MM.1S (cell line): ENCODE data around the gene SLC25A24.
"Not testable (repeated sequence)": the region's sequence is repeated elsewhere in the genome, so short reads cannot be mapped to it uniquely, and the experiment has no call there.

Experiments used
- DNase-seq: peaks from one replicate; pipeline ENCODE4 v3.0.0-alpha.2; 2015
- H2AFZ ChIP-seq: fragments of 300-600 bp; sonication (generic); 2 replicates; pipeline ENCODE4 v1.6.0; 2016; ENCODE audit warnings: antibody characterized with exemption, low read length
- H3F3A ChIP-seq: fragments of 300-600 bp; sonication (generic); 2 replicates; pipeline ENCODE4 v1.6.1; 2016; ENCODE audit warnings: mild to moderate bottlenecking, antibody characterized with exemption, low read length, moderate library complexity, mixed read lengths; ENCODE audit not compliant: insufficient read depth
- H3K27ac ChIP-seq: fragments of 300-600 bp; sonication (generic); 2 replicates; pipeline ENCODE4 v1.5.1; 2016; ENCODE audit warnings: mild to moderate bottlenecking, low read length
- H3K27me3 ChIP-seq: fragments of 300-600 bp; sonication (generic); replicated peaks from 2 replicates; pipeline ENCODE4 v1.6.0; 2016; ENCODE audit warnings: low read length; ENCODE audit not compliant: insufficient read depth
- H3K36me3 ChIP-seq: fragments of 300-600 bp; sonication (generic); replicated peaks from 2 replicates; pipeline ENCODE4 v1.6.1; 2016; ENCODE audit warnings: mild to moderate bottlenecking, low read length, mixed read lengths; ENCODE audit not compliant: insufficient read depth
- H3K4me1 ChIP-seq: fragments of 300-600 bp; sonication (generic); 2 replicates; pipeline ENCODE4 v1.6.1; 2016; ENCODE audit warnings: low read length, mixed read lengths
- H3K4me2 ChIP-seq: fragments of 300-600 bp; sonication (generic); 2 replicates; pipeline ENCODE4 v1.6.0; 2016; ENCODE audit warnings: low read depth, low read length
- H3K4me3 ChIP-seq: fragments of 300-600 bp; sonication (generic); 2 replicates; pipeline ENCODE4 v1.5.1; 2016; ENCODE audit warnings: low read length, mixed read lengths
- H3K79me2 ChIP-seq: fragments of 300-600 bp; sonication (generic); 2 replicates; pipeline ENCODE4 v1.6.1; 2016; ENCODE audit warnings: mixed run types, low read length, mixed read lengths
- H3K9ac ChIP-seq: fragments of 300-600 bp; sonication (generic); 2 replicates; pipeline ENCODE4 v1.6.1; 2016; ENCODE audit warnings: low read length, mixed read lengths
- H3K9me2 ChIP-seq: fragments of 300-600 bp; sonication (generic); replicated peaks from 2 replicates; pipeline ENCODE4 v1.6.1; 2016; ENCODE audit warnings: mild to moderate bottlenecking, low read length, mixed read lengths; ENCODE audit not compliant: insufficient read depth
- H3K9me3 ChIP-seq: fragments of 300-600 bp; sonication (generic); replicated peaks from 2 replicates; pipeline ENCODE4 v1.6.1; 2016; ENCODE audit warnings: mild to moderate bottlenecking, low read length, mixed read lengths; ENCODE audit not compliant: insufficient read depth
- H4K20me1 ChIP-seq: fragments of 300-600 bp; sonication (generic); 2 replicates; pipeline ENCODE4 v1.6.1; 2016; ENCODE audit warnings: mild to moderate bottlenecking, low read length, moderate library complexity, mixed read lengths; ENCODE audit not compliant: insufficient read depth
- EZH2 ChIP-seq: fragments of 300-600 bp; sonication (generic); optimal IDR thresholded peaks from 2 replicates; pipeline ENCODE3; 2017; ENCODE audit warnings: low read depth, mild to moderate bottlenecking, antibody characterized with exemption, low read length, mixed read lengths
- EZH2phosphoT487 ChIP-seq: fragments of 300-600 bp; sonication (generic); IDR thresholded peaks from 2 replicates; pipeline ENCODE4 v1.6.1; 2018; ENCODE audit warnings: antibody characterized with exemption, low read length
- TF ChIP-seq, protein P1 (sequence below): fragments of 300-600 bp; sonication (generic); IDR thresholded peaks from 2 replicates; pipeline ENCODE4 v1.5.1; 2016; ENCODE audit warnings: antibody characterized with exemption, low read length, mixed read lengths

SLC25A24 gene

DNA sequence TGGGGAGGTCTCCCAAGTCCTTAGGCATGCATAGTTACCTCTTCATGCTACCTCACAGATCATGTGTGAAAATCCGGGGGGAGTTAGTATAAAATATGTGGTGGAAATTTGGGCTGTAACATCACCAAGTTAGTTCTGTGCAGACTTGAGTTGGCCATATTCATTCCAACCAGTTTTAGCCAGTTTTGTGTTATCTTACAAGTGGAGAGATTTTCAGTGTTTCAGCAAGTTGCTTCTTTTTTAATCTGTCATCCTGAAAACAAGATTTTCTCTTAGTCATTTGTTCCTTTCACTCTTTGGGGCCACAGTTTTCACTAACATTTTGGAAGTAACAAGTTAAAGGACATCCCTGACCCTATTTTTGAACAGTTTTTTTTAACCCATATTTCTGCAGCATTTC lies 11.3 kb downstream of the SLC25A24 start:
- no peaks in the 10 kb centered on the region for H3K27me3 ChIP-seq
- no peak for DNase-seq
- H3K4me2 ChIP-seq, result no peak overlapping the region
- H3F3A ChIP-seq, result no peaks in the 10 kb centered on the region
- no peaks in the 10 kb centered on the region for H4K20me1 ChIP-seq
- no peaks in the 10 kb centered on the region for H3K79me2 ChIP-seq
- H3K9ac ChIP-seq, result no peak overlapping the region
- H3K27ac ChIP-seq, result no peak overlapping the region
- TF ChIP-seq, protein P1, sequence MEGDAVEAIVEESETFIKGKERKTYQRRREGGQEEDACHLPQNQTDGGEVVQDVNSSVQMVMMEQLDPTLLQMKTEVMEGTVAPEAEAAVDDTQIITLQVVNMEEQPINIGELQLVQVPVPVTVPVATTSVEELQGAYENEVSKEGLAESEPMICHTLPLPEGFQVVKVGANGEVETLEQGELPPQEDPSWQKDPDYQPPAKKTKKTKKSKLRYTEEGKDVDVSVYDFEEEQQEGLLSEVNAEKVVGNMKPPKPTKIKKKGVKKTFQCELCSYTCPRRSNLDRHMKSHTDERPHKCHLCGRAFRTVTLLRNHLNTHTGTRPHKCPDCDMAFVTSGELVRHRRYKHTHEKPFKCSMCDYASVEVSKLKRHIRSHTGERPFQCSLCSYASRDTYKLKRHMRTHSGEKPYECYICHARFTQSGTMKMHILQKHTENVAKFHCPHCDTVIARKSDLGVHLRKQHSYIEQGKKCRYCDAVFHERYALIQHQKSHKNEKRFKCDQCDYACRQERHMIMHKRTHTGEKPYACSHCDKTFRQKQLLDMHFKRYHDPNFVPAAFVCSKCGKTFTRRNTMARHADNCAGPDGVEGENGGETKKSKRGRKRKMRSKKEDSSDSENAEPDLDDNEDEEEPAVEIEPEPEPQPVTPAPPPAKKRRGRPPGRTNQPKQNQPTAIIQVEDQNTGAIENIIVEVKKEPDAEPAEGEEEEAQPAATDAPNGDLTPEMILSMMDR, result no peak
- TF ChIP-seq EZH2 (no peak), EZH2phosphoT487 (no peak)
- H3K9me3 ChIP-seq, result no peaks in the 10 kb centered on the region
- no peaks in the 10 kb centered on the region for H3K9me2 ChIP-seq
- peaks cover under 1% of the 10 kb centered on the region; the same call in 1 of the 2 replicates for H3K4me1 ChIP-seq
- H2AFZ ChIP-seq, result no peak overlapping the region
- H3K36me3 ChIP-seq, result no peaks in the 10 kb centered on the region
- H3K4me3 ChIP-seq, result no peak overlapping the region

DNA sequence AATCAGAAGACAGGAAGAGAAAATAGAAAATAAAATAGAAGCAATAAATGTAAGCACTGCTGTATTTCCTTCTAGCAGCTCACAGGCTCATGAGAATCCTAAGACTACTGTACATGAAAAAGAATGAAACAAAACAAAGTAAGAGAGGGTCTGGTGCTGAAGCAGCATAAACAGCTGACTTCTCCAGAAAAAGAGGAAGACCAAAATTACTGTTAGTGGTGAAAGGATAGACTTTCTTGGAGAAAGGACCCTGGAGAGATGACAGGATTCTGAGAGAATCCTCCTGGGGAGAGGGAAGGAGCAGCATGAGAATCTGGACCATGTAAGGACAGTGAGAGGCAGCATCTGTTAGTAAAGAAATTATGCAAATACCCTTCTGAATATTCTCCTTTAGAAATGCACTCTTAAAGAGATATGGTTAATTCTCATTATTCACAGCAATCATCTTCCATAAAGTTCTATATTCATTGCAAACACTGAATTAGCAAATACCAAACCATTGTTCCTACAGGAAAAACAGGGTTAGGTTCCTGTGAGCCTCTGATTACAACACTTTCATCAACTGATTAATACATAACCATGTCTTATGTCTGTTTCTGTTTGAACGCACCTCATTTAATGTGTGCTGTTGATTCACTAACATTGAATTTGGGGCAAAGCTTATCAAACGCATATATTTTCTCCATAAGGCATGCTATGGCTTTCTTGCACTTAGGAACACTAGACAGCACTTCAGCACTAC lies 17.0 kb downstream of the SLC25A24 start:
- DNase-seq, result no peak
- H3K9me3 ChIP-seq, result no peaks in the 10 kb centered on the region
- no peaks in the 10 kb centered on the region for H3K27me3 ChIP-seq
- H3K36me3 ChIP-seq, result no peaks in the 10 kb centered on the region
- H3F3A ChIP-seq, result peaks cover 17% of the 10 kb centered on the region
- H3K4me3 ChIP-seq, result peak overlapping the region; percentile 7; the same call in 1 of the 2 replicates
- H3K9ac ChIP-seq, result peak overlapping the region; percentile 37; the same call in 1 of the 2 replicates
- TF ChIP-seq, protein P1, result no peak
- TF ChIP-seq EZH2phosphoT487 (no peak), EZH2 (no peak)
- H4K20me1 ChIP-seq, result no peaks in the 10 kb centered on the region
- H3K9me2 ChIP-seq, result no peaks in the 10 kb centered on the region
- H2AFZ ChIP-seq, result no peak overlapping the region
- H3K4me1 ChIP-seq, result peaks cover 23% of the 10 kb centered on the region
- peak overlapping the region; percentile 85 for H3K27ac ChIP-seq
- H3K4me2 ChIP-seq, result peak overlapping the region; percentile 58
- peaks cover 2% of the 10 kb centered on the region; the same call in 1 of the 2 replicates for H3K79me2 ChIP-seq

DNA sequence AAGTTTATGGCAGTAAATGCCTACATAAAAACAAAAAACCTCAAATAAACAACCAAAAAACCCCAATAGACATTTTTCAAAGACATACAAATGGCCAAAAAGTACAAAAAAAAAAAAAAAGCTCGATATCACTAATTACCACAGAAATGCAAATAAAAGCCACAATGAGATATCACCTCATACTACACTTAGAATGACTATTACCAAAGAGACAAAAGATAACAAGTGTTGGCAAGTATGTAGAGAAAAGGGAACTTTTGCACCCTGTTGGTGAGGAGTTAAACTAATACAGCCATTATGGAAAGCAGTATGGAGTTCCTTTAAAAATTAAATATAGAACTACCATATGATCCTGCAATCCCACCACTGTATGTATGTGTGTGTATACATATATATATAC lies 21.1 kb downstream of the SLC25A24 start:
- Histone ChIP-seq H3K4me3 (no peak overlapping the region), H3F3A (peaks cover 17% of the 10 kb centered on the region), H3K36me3 (no peaks in the 10 kb centered on the region), H3K9me2 (no peaks in the 10 kb centered on the region), H3K4me1 (peaks cover 23% of the 10 kb centered on the region), H3K9me3 (no peaks in the 10 kb centered on the region), H4K20me1 (no peaks in the 10 kb centered on the region), H3K27me3 (no peaks in the 10 kb centered on the region), H3K79me2 (peaks cover 3% of the 10 kb centered on the region; the same call in 1 of the 2 replicates), H3K4me2 (no peak overlapping the region), H2AFZ (no peak overlapping the region), H3K9ac (no peak overlapping the region), H3K27ac (no peak overlapping the region)
- TF ChIP-seq, protein P1, result no peak
- TF ChIP-seq EZH2phosphoT487 (no peak), EZH2 (no peak)
- no peak for DNase-seq

DNA sequence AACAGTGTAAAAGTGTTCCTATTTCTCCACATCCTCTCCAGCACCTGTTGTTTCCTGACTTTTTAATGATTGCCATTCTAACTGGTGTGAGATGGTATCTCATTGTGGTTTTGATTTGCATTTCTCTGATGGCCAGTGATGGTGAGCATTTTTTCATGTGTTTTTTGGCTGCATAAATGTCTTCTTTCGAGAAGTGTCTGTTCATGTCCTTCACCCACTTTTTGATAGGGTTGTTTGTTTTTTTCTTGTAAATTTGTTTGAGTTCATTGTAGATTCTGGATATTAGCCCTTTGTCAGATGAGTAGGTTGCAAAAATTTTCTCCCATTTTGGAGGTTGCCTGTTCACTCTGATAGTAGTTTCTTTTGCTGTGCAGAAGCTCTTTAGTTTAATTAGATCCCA lies 37.7 kb downstream of the SLC25A24 start:
- H3K27ac ChIP-seq, H3K4me3 ChIP-seq, H3K9me2 ChIP-seq, H4K20me1 ChIP-seq, H3K4me1 ChIP-seq, H3K79me2 ChIP-seq, H3K9ac ChIP-seq, H3K4me2 ChIP-seq, DNase-seq, H3K9me3 ChIP-seq, H3K36me3 ChIP-seq, H3K27me3 ChIP-seq, H3F3A ChIP-seq, H2AFZ ChIP-seq: not testable (repeated sequence)

DNA sequence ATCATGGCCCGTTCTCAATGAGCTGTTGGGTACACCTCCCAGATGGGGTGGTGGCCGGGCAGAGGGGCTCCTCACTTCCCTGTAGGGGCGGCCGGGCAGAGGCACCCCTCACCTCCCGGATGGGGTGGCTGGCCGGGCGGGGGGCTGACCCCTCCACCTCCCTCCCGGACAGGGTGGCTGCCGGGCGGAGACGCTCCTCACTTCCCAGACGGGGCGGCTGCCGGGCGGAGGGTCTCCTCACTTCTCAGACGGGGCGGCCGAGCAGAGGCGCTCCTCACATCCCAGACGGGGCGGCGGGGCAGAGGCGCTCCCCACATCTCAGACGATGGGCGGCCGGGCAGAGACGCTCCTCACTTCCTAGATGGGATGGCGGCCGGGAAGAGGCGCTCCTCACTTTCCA lies 40.2 kb downstream of the SLC25A24 start:
- H3K4me3 ChIP-seq, H3K36me3 ChIP-seq, H3K4me1 ChIP-seq, H3K9me2 ChIP-seq, DNase-seq, H4K20me1 ChIP-seq, H3F3A ChIP-seq, H3K27ac ChIP-seq, H2AFZ ChIP-seq, H3K9me3 ChIP-seq, H3K27me3 ChIP-seq, H3K79me2 ChIP-seq, H3K9ac ChIP-seq, H3K4me2 ChIP-seq: not testable (repeated sequence)
